GM23248 (cell line): ENCODE results near the gene FIGNL1.

Source experiments
- EZH2 ChIP-seq: fragments of 200-600 bp; sonication (generic); IDR thresholded peaks from 2 replicates; pipeline ENCODE4 v1.6.1; 2018; ENCODE audit warnings: antibody characterized with exemption, mild to moderate bottlenecking; ENCODE audit not compliant: insufficient read depth, poor library complexity, severe bottlenecking
- EZH2phosphoT487 ChIP-seq: fragments of 200-600 bp; sonication (generic); IDR thresholded peaks from 2 replicates; pipeline ENCODE4 v1.6.1; 2018; ENCODE audit warnings: antibody characterized with exemption, moderate library complexity, mild to moderate bottlenecking, low read depth; ENCODE audit not compliant: insufficient read depth

DNA sequence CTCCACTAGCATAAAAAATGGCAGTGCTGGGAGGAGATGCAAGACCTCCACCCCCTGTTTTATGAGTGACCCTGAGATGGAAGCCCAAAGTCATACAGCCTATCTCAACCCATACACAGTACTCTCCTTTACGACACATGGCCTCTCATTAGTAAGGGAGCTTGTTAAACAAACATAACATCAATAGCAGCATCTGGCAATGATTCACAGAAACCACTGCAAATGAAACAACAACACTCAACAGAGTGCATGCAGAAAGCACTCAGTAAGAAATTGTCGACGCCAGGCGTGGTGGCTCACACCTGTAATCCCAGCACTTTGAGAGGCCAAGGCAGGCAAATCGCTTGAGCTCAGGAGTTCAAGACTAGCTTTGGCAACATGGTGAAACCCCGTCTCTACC, 27.5 kb upstream of the FIGNL1 start:
- TF ChIP-seq EZH2 (no peak), EZH2phosphoT487 (no peak)
